GM12878 (cell line): ENCODE measurements around the gene THAP11. TPM values are rescaled to one million over a fixed set of nuclear protein-coding genes. Genes with fewer than 3 reads are reported as not detected.

Experiments
- FOXK2 ChIP-seq: fragments of 450-650 bp; IDR thresholded peaks from 2 replicates; pipeline ENCODE4 v1.6.1; 2017; ENCODE audit warnings: mild to moderate bottlenecking, moderate library complexity
- IKZF1 ChIP-seq: fragments of 450-650 bp; conservative IDR thresholded peaks from 2 replicates; pipeline ENCODE4 v1.6.1; 2017; ENCODE audit warnings: antibody characterized with exemption, mild to moderate bottlenecking
- IRF3 ChIP-seq: fragments of 450-650 bp; IDR thresholded peaks from 2 replicates; pipeline ENCODE4 v1.6.1; 2014; ENCODE audit warnings: mild to moderate bottlenecking
- IRF5 ChIP-seq: fragments of 450-650 bp; IDR thresholded peaks from 2 replicates; pipeline ENCODE4 v1.6.1; 2017; ENCODE audit warnings: borderline replicate concordance
- PAX5 ChIP-seq: IDR thresholded peaks from 2 replicates; pipeline ENCODE4 v1.6.1; 2011; ENCODE audit warnings: low read depth, low read length, borderline replicate concordance
- RUNX3 ChIP-seq: IDR thresholded peaks from 2 replicates; pipeline ENCODE4 v1.6.1; 2012; ENCODE audit warnings: low read length, inconsistent platforms
- SMC3 ChIP-seq: IDR thresholded peaks from 2 replicates; pipeline ENCODE4 v1.6.1; 2011; ENCODE audit warnings: low read length, improper control_type of control experiment, borderline replicate concordance
- SREBF1 ChIP-seq: IDR thresholded peaks from 2 replicates; pipeline ENCODE4 v1.6.1; 2012; ENCODE audit warnings: mild to moderate bottlenecking, low read length
- TCF12 ChIP-seq: IDR thresholded peaks from 2 replicates; pipeline ENCODE4 v1.6.1; 2011; ENCODE audit warnings: low read depth, mild to moderate bottlenecking, low read length
- WRNIP1 ChIP-seq: IDR thresholded peaks from 2 replicates; pipeline ENCODE4 v1.6.1; 2011; ENCODE audit warnings: low read depth, low read length, improper control_type of control experiment, borderline replicate concordance
- ZBTB11 ChIP-seq: fragments of 450-650 bp; formaldehyde crosslinking; IDR thresholded peaks from 2 replicates; pipeline ENCODE4 v1.5.0; 2022; ENCODE audit warnings: mild to moderate bottlenecking, missing genetic modification characterization
- ZNF217 ChIP-seq: fragments of 450-650 bp; IDR thresholded peaks from 2 replicates; pipeline ENCODE4 v1.6.1; 2017; ENCODE audit warnings: antibody characterized with exemption, mild to moderate bottlenecking
- polyA plus RNA-seq, 11 experiments: library from polyadenylated mRNA; depleted of rRNA in 4 of 11; unstranded in 6 of 11; stranded (reverse) in 5 of 11; fragments of >200 nt; fragmentation: Nextera tagmentation in 4 of 11; fragmentation: Illumina TruSeq in 1 of 11; extraction: Ambion mirVana in 4 of 11; extraction: Trizol in 1 of 11; gene quantifications; 1 replicate in 1 of 11; 2 replicates in 10 of 11; pipeline versions ENCODE4 v1.2.1 to v1.2.3, GENCODE V29; 2011 to 2016; ENCODE audit warnings: inconsistent platforms in 2 of 11, missing spikeins in 2 of 11, low read depth in 1 of 11
- total RNA-seq, 4 experiments: library from RNA; depleted of rRNA in 3 of 4; stranded (reverse); fragments of >200 nt in 3 of 4; fragmentation: Illumina TruSeq in 1 of 4; extraction: Trizol in 1 of 4; gene quantifications; 2 replicates each; pipeline versions ENCODE4 v1.2.1 to v1.2.3, GENCODE V29; 2013 to 2021
- TF ChIP-seq, protein P1 (sequence below): fragments of 450-650 bp; IDR thresholded peaks from 2 replicates; pipeline ENCODE4 v1.6.1; 2017; ENCODE audit warnings: mild to moderate bottlenecking, moderate library complexity
- TF ChIP-seq, protein P2 (sequence below), 3 experiments: IDR thresholded peaks in 2 of 3; conservative IDR thresholded peaks in 1 of 3; 2 replicates each; pipeline ENCODE4 v1.5.1; 2011; ENCODE audit warnings: low read depth in 3 of 3, low read length in 3 of 3, mild to moderate bottlenecking in 3 of 3, control low read depth in 2 of 3, moderate library complexity in 2 of 3, inconsistent platforms in 1 of 3, mixed read lengths in 1 of 3; ENCODE audit not compliant: control insufficient read depth in 2 of 3, insufficient read depth in 1 of 3; ENCODE audit errors: extremely low read depth in 1 of 3
- TF ChIP-seq, protein P3 (sequence below): fragments of 450-650 bp; IDR thresholded peaks from 2 replicates; pipeline ENCODE4 v1.6.1; 2016; ENCODE audit warnings: mild to moderate bottlenecking

Gene THAP11
- total and polyA plus RNA-seq, 10 of the 15 experiments (the other 5 are each of a cell fraction or from before 2014, with no cell fraction given), result 2.5 to 36.7 (median 21.4) TPM

DNA sequence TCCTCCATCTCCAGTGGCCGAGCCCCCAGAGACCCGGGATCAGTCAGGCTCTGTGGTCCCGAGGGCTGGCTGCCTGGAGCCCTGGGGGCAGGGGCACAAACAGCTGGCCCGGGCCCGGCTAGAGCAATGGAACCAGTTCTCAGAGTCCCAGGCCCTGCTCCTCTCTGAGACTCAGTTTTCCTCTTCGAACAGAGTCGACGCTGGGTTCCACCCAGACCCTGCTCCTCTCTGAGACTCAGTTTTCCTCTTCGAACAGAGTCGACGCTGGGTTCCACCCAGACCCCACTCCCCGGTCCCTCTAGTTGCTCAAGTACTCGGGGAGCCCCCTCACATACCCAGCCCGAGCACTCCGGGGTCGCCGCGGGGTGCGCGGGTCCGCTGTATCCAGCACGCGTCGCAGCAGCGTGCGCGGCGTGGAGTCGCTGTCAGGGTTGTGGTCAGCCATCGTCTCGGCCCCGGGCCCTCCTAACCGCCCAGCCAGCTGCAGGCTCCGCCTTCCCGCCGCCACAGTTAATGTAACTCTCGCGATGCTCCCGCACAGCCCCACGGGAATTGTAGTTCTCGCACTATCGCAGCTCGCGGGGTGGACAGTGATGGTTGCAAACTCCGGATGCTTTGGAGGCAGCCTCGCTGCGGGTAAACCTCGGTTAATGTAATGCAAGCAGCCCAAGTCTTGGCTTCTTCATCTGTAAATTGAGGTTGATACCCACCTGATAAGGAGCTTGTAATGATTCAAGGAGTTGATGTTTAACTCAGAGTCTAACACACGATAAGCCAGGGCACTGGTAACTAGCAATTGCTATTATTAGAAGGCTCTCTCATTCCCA, 8.5 kb upstream of the THAP11 start (continued):
- no peak for TF ChIP-seq IRF3
- TF ChIP-seq WRNIP1, result no peak
- peak; percentile 91 for TF ChIP-seq RUNX3
- peak; percentile 77 for TF ChIP-seq IRF5
- TF ChIP-seq, protein P1, sequence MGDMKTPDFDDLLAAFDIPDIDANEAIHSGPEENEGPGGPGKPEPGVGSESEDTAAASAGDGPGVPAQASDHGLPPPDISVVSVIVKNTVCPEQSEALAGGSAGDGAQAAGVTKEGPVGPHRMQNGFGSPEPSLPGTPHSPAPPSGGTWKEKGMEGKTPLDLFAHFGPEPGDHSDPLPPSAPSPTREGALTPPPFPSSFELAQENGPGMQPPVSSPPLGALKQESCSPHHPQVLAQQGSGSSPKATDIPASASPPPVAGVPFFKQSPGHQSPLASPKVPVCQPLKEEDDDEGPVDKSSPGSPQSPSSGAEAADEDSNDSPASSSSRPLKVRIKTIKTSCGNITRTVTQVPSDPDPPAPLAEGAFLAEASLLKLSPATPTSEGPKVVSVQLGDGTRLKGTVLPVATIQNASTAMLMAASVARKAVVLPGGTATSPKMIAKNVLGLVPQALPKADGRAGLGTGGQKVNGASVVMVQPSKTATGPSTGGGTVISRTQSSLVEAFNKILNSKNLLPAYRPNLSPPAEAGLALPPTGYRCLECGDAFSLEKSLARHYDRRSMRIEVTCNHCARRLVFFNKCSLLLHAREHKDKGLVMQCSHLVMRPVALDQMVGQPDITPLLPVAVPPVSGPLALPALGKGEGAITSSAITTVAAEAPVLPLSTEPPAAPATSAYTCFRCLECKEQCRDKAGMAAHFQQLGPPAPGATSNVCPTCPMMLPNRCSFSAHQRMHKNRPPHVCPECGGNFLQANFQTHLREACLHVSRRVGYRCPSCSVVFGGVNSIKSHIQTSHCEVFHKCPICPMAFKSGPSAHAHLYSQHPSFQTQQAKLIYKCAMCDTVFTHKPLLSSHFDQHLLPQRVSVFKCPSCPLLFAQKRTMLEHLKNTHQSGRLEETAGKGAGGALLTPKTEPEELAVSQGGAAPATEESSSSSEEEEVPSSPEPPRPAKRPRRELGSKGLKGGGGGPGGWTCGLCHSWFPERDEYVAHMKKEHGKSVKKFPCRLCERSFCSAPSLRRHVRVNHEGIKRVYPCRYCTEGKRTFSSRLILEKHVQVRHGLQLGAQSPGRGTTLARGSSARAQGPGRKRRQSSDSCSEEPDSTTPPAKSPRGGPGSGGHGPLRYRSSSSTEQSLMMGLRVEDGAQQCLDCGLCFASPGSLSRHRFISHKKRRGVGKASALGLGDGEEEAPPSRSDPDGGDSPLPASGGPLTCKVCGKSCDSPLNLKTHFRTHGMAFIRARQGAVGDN, result peak; percentile 71
- no peak for TF ChIP-seq ZNF217
- peak; percentile 49; the same call in 1 of the 2 replicates for TF ChIP-seq PAX5
- TF ChIP-seq FOXK2, result no peak
- TF ChIP-seq, protein P2, sequence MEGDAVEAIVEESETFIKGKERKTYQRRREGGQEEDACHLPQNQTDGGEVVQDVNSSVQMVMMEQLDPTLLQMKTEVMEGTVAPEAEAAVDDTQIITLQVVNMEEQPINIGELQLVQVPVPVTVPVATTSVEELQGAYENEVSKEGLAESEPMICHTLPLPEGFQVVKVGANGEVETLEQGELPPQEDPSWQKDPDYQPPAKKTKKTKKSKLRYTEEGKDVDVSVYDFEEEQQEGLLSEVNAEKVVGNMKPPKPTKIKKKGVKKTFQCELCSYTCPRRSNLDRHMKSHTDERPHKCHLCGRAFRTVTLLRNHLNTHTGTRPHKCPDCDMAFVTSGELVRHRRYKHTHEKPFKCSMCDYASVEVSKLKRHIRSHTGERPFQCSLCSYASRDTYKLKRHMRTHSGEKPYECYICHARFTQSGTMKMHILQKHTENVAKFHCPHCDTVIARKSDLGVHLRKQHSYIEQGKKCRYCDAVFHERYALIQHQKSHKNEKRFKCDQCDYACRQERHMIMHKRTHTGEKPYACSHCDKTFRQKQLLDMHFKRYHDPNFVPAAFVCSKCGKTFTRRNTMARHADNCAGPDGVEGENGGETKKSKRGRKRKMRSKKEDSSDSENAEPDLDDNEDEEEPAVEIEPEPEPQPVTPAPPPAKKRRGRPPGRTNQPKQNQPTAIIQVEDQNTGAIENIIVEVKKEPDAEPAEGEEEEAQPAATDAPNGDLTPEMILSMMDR (IDR thresholded peaks at IDR 0.05 in 2 of 3, conservative IDR thresholded peaks at IDR 0.05 in 1 of 3; ENCODE audit: control insufficient read depth in 2 of 3, extremely low read depth in 1 of 3, insufficient read depth in 1 of 3, low read depth in 3 of 3, low read length in 3 of 3), result no peak
- no peak for TF ChIP-seq ZBTB11
- TF ChIP-seq SMC3, result no peak
- peak; percentile 83 for TF ChIP-seq IKZF1
- TF ChIP-seq, protein P3, sequence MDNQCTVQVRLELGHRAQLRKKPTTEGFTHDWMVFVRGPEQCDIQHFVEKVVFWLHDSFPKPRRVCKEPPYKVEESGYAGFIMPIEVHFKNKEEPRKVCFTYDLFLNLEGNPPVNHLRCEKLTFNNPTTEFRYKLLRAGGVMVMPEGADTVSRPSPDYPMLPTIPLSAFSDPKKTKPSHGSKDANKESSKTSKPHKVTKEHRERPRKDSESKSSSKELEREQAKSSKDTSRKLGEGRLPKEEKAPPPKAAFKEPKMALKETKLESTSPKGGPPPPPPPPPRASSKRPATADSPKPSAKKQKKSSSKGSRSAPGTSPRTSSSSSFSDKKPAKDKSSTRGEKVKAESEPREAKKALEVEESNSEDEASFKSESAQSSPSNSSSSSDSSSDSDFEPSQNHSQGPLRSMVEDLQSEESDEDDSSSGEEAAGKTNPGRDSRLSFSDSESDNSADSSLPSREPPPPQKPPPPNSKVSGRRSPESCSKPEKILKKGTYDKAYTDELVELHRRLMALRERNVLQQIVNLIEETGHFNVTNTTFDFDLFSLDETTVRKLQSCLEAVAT, result peak; percentile 54; the same call in 1 of the 2 replicates
- TF ChIP-seq SREBF1, result 0 out of 2 replicates have a peak, but pooled peaks have one; percentile 4
- TF ChIP-seq TCF12, result peak; percentile 69; the same call in 1 of the 2 replicates
